CD8-positive, alpha-beta memory T cell (primary cell): ENCODE measurements around the gene MGLL. TPM values are rescaled to one million over a fixed set of nuclear protein-coding genes. Genes with fewer than 3 reads are reported as not detected.

ENCODE experiments used
- CTCF ChIA-PET: fragments of 350-600 bp; sonication (Branson Sonifier 250); formaldehyde crosslinking; loops from one replicate; lab custom pipeline; 2021; ENCODE audit warnings: antibody characterized with exemption; lab: Charles Lee
- POLR2A ChIA-PET: fragments of 350-600 bp; sonication (Branson Sonifier 250); formaldehyde crosslinking; loops from one replicate; lab custom pipeline; 2021; ENCODE audit warnings: antibody characterized with exemption; lab: Charles Lee
- DNase-seq, 5 donors: peaks; one replicate each; pipeline versions ENCODE4 v3.0.0 to v3.0.0-alpha.2; 2020 to 2022; ENCODE audit warnings: mixed read lengths in 1 of 5
- H3K27ac ChIP-seq: one replicate; pipeline ENCODE4 v1.7.0; 2013; ENCODE audit warnings: low read depth, mild to moderate bottlenecking, low read length, moderate library complexity
- H3K27me3 ChIP-seq: 2 replicates; pipeline ENCODE4 v1.7.0; 2013; ENCODE audit warnings: low read length, mild to moderate bottlenecking; ENCODE audit not compliant: insufficient read depth, poor library complexity, severe bottlenecking
- H3K36me3 ChIP-seq: 2 replicates; pipeline ENCODE4 v1.7.0; 2013; ENCODE audit warnings: mild to moderate bottlenecking, low read length, moderate library complexity; ENCODE audit not compliant: insufficient read depth
- H3K4me1 ChIP-seq: 2 replicates; pipeline ENCODE4 v1.7.0; 2013; ENCODE audit warnings: mild to moderate bottlenecking, low read length, moderate library complexity; ENCODE audit not compliant: insufficient read depth
- H3K4me3 ChIP-seq: 2 replicates; pipeline ENCODE4 v1.7.0; 2013; ENCODE audit warnings: mild to moderate bottlenecking, low read length
- H3K9me3 ChIP-seq: 2 replicates; pipeline ENCODE4 v1.7.0; 2013; ENCODE audit warnings: mild to moderate bottlenecking, low read length
- H3K27ac Mint-ChIP-seq, 8 donors: one replicate each; pipeline ENCODE4 v1.8.0; 2020 to 2021; ENCODE audit warnings: mixed read lengths in 8 of 8, mild to moderate bottlenecking in 6 of 8, inconsistent platforms in 3 of 8, moderate library complexity in 3 of 8
- H3K27me3 Mint-ChIP-seq, 2 donors: one replicate each; pipeline ENCODE4 v1.8.0; 2020 to 2021; ENCODE audit warnings: mixed read lengths in 2 of 2, mild to moderate bottlenecking in 1 of 2, moderate library complexity in 1 of 2
- H3K36me3 Mint-ChIP-seq, 3 donors: one replicate each; pipeline ENCODE4 v1.8.0; 2020 to 2021; ENCODE audit warnings: mixed read lengths in 3 of 3, inconsistent platforms in 1 of 3, mild to moderate bottlenecking in 1 of 3
- H3K4me1 Mint-ChIP-seq, 3 donors: one replicate each; pipeline ENCODE4 v1.8.0; 2020 to 2021; ENCODE audit warnings: mixed read lengths in 3 of 3, inconsistent platforms in 1 of 3, mild to moderate bottlenecking in 1 of 3
- H3K4me3 Mint-ChIP-seq, 7 donors: one replicate each; pipeline ENCODE4 v1.8.0; 2020 to 2021; ENCODE audit warnings: mixed read lengths in 7 of 7, mild to moderate bottlenecking in 6 of 7, moderate library complexity in 4 of 7, inconsistent platforms in 2 of 7
- H3K9me3 Mint-ChIP-seq, 5 donors: one replicate each; pipeline ENCODE4 v1.8.0; 2020 to 2022; ENCODE audit warnings: mixed read lengths in 5 of 5, mild to moderate bottlenecking in 3 of 5, moderate library complexity in 2 of 5, inconsistent platforms in 1 of 5
- polyA plus RNA-seq: library from polyadenylated mRNA; unstranded; fragments of 300-500 nt; fragmentation: Illumina TruSeq; gene quantifications from one replicate; pipeline ENCODE4 v1.2.3, GENCODE V29; 2021
- total RNA-seq, 2 experiments: library from RNA; stranded (reverse); gene quantifications; one replicate each; pipeline ENCODE4 v1.2.3, GENCODE V29; 2021

MGLL gene
- total and polyA plus RNA-seq, 3 experiments from 2014 or later, result 3.0 to 5.9 (median 5.3) TPM

DNA sequence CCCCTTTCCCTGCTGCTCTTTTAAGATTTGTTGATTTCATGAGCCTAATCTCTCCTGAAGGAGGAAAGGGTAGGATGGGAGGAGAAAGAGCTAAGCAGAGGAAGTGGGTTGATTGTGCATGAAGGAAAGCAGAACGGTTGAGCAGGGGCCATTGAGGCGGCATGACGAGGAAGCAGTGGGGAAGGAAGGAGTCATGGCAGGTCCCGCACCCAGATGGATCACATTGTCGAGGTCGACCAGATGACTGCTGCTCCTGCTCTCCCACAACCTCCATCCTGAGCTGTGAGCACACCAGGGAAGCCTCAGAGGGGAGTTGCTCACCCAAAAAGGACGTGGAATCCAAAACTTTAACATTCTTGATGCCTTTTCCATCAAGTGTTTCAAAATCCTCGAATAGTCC lies 106.8 kb downstream of the MGLL start:
- peaks cover 1 to 3% of the 10 kb centered on the region in 2 donors for H3K27me3 Mint-ChIP-seq
- H3K9me3 Mint-ChIP-seq, result no peaks in the 10 kb centered on the region
- H3K4me3 ChIP-seq, result no peak overlapping the region
- H3K27ac Mint-ChIP-seq, result no peak overlapping the region
- H3K27me3 ChIP-seq, result no peaks in the 10 kb centered on the region
- no peak overlapping the region for H3K27ac ChIP-seq
- H3K36me3 Mint-ChIP-seq, result no peaks in the 10 kb centered on the region
- ChIA-PET POLR2A (no interaction called here), CTCF (interaction anchor here (1.3 kb wide), 1 partner anchor 63 kb away, joined by 3 read pairs; no protein-coding TSS in a partner anchor)
- no peaks in the 10 kb centered on the region for H3K36me3 ChIP-seq
- H3K9me3 ChIP-seq, result no peaks in the 10 kb centered on the region
- H3K4me1 Mint-ChIP-seq, result no peaks in the 10 kb centered on the region
- no peak overlapping the region for H3K4me3 Mint-ChIP-seq
- no peak for DNase-seq
- H3K4me1 ChIP-seq, result no peaks in the 10 kb centered on the region

DNA sequence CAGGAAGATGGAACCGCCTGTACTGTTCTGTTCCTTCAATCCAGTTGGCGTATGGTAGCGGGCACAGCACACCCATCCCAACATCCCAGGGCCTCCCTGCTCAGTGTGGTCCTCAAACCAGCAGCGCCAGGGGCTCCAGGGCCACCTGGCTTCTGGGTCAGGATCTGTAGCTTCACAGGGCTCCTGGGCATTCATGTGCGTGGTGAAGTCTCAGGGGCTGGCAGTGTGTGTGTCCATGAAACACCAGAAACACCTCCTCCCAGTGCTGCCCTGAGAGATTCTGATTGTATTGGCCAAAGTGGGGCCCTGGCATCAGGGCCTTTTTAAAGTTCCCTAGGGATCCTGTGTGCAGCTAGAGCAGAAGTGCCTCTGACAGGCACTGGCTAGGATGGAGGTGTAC lies 107.4 kb downstream of the MGLL start:
- H3K4me1 Mint-ChIP-seq, result no peaks in the 10 kb centered on the region
- no peaks in the 10 kb centered on the region for H3K4me1 ChIP-seq
- no peaks in the 10 kb centered on the region for H3K9me3 ChIP-seq
- DNase-seq, result no peak
- H3K27ac Mint-ChIP-seq, result no peak overlapping the region
- no peaks in the 10 kb centered on the region for H3K36me3 ChIP-seq
- peaks cover 1 to 3% of the 10 kb centered on the region in 2 donors for H3K27me3 Mint-ChIP-seq
- no peaks in the 10 kb centered on the region for H3K27me3 ChIP-seq
- H3K4me3 Mint-ChIP-seq, result no peak overlapping the region
- ChIA-PET POLR2A (no interaction called here), CTCF (interaction anchor here (1.3 kb wide), 1 partner anchor 62 kb away, joined by 3 read pairs; no protein-coding TSS in a partner anchor)
- H3K27ac ChIP-seq, result no peak overlapping the region
- H3K4me3 ChIP-seq, result no peak overlapping the region
- H3K9me3 Mint-ChIP-seq, result no peaks in the 10 kb centered on the region
- no peaks in the 10 kb centered on the region for H3K36me3 Mint-ChIP-seq

- H3K4me3 Mint-ChIP-seq, result no peak overlapping the region
- H3K4me1 ChIP-seq, result no peaks in the 10 kb centered on the region
- H3K4me1 Mint-ChIP-seq, result no peaks in the 10 kb centered on the region
- ChIA-PET POLR2A (no interaction called here), CTCF (no interaction called here)
- peaks cover 1 to 3% of the 10 kb centered on the region in 2 donors for H3K27me3 Mint-ChIP-seq
- H3K27me3 ChIP-seq, result no peaks in the 10 kb centered on the region
- H3K4me3 ChIP-seq, result no peak overlapping the region
- H3K36me3 Mint-ChIP-seq, result no peaks in the 10 kb centered on the region
- H3K27ac ChIP-seq, result no peak overlapping the region
- no peaks in the 10 kb centered on the region for H3K9me3 ChIP-seq
- no peak overlapping the region for H3K27ac Mint-ChIP-seq
- no peaks in the 10 kb centered on the region for H3K9me3 Mint-ChIP-seq
- DNase-seq, result no peak
- H3K36me3 ChIP-seq, result no peaks in the 10 kb centered on the region
Observed at GRCh38 chr3:127714125-127714571, 108.2 kb downstream of the MGLL start.

DNA sequence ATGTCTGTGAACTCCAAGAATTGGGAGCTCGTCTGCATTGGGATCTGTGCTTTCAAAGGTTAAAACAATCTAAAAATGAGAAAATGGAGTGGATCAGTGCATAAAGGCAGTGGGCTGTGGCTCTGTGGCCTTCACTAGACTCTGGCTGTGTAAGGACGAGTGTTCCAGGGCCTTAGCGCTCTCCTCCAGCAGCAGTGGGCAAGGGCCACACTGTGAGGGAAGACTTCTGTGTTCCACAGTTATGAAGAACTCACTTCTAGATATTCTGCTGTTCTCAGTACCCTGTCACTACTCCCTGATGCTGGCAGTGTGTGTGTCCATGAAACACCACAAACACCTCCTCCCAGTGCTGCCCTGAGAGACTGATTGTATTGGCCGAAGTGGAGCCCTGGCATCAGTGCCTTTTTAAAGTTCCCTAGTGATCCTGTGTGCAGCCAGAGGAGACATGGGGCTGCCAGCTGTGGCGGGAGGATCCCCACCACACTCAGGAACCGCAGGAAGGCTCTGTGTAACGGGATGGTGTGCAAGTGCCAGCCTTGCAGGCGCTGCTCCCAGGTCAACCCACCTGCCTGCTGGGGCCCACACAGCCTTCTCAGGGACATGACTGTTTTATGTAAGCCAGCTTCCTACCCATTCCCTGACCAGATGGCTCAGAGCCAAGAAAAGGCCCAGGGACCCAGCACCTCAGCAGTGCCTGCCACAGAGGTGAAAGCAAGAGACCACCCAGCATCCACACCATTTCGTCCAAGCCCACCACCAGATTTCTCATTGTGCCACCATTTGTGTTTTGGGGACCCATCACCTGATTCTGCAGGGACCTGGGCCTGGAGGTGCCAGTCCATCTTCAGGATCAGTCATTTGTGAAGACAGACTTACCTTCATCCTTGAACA lies 109.2 kb downstream of the MGLL start:
- Histone ChIP-seq H3K27me3 (no peaks in the 10 kb centered on the region), H3K4me3 (no peak overlapping the region), H3K4me1 (no peaks in the 10 kb centered on the region), H3K9me3 (no peaks in the 10 kb centered on the region), H3K36me3 (no peaks in the 10 kb centered on the region), H3K27ac (no peak overlapping the region)
- H3K27me3 Mint-ChIP-seq, result peaks cover 1 to 3% of the 10 kb centered on the region in 2 donors
- ChIA-PET POLR2A (no interaction called here), CTCF (no interaction called here)
- DNase-seq, result no peak
- no peak overlapping the region for H3K4me3 Mint-ChIP-seq
- H3K27ac Mint-ChIP-seq, result peak overlapping the region in 1 of 8 donors; percentile 3
- H3K36me3 Mint-ChIP-seq, result no peaks in the 10 kb centered on the region
- no peaks in the 10 kb centered on the region for H3K9me3 Mint-ChIP-seq
- H3K4me1 Mint-ChIP-seq, result no peaks in the 10 kb centered on the region

GRCh38 chr3:127712461-127712860 lies 109.9 kb downstream of the MGLL start:
- H3K27me3 ChIP-seq, result no peaks in the 10 kb centered on the region
- no peak overlapping the region for H3K27ac ChIP-seq
- H3K36me3 ChIP-seq, result no peaks in the 10 kb centered on the region
- Mint-ChIP-seq H3K27me3 (peaks cover 1 to 3% of the 10 kb centered on the region in 2 donors), H3K4me3 (no peak overlapping the region), H3K4me1 (no peaks in the 10 kb centered on the region), H3K36me3 (no peaks in the 10 kb centered on the region), H3K9me3 (no peaks in the 10 kb centered on the region), H3K27ac (no peak overlapping the region)
- DNase-seq, result no peak
- CTCF ChIA-PET, result no interaction called here
- no peak overlapping the region for H3K4me3 ChIP-seq
- no peaks in the 10 kb centered on the region for H3K9me3 ChIP-seq
- no peaks in the 10 kb centered on the region for H3K4me1 ChIP-seq
- POLR2A ChIA-PET, result no interaction called here

GRCh38 chr3:127711896-127712295 lies 110.4 kb downstream of the MGLL start:
- ChIA-PET POLR2A (no interaction called here), CTCF (no interaction called here)
- H3K4me3 Mint-ChIP-seq, result no peak overlapping the region
- Histone ChIP-seq H3K27ac (no peak overlapping the region), H3K36me3 (no peaks in the 10 kb centered on the region), H3K4me3 (no peak overlapping the region), H3K9me3 (no peaks in the 10 kb centered on the region), H3K4me1 (no peaks in the 10 kb centered on the region), H3K27me3 (no peaks in the 10 kb centered on the region)
- no peak overlapping the region for H3K27ac Mint-ChIP-seq
- DNase-seq, result no peak
- H3K4me1 Mint-ChIP-seq, result no peaks in the 10 kb centered on the region
- H3K36me3 Mint-ChIP-seq, result no peaks in the 10 kb centered on the region
- H3K9me3 Mint-ChIP-seq, result no peaks in the 10 kb centered on the region
- peaks cover 1 to 3% of the 10 kb centered on the region in 2 donors for H3K27me3 Mint-ChIP-seq

DNA sequence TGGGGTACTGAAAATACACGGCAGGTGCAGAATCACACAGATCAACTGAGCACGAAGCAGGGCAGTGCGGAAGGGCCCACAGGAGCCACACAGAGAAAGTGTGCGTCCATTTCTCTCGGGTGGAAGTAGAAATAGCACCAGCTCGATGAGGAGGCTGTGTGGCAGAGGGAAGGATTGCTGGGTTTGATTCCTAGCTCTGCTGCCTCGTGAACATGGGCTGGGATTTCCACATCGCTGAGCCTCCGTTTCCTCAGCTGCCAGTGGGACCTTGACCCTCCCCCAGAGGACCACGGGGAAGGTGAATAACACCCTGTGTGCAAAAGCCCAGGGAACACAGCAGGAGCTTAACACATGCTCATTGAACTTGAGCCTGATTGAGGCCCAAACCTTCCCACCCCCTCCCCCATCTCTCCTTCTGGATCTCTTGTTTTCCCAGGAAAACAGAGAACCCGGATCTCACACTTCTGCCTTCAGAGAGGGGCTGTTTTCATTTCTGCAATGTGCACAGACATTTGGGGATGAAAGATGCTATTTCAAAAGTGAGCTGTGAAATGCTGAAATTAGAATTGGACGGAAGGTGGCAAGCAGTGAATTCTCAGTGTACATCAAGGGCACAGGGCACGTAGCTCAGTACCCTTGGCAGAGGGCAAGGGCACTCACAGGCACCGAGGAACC lies 111.2 kb downstream of the MGLL start:
- H3K4me1 Mint-ChIP-seq, result no peaks in the 10 kb centered on the region
- Histone ChIP-seq H3K27me3 (no peaks in the 10 kb centered on the region), H3K27ac (no peak overlapping the region), H3K9me3 (no peaks in the 10 kb centered on the region), H3K4me1 (no peaks in the 10 kb centered on the region), H3K36me3 (no peaks in the 10 kb centered on the region), H3K4me3 (no peak overlapping the region)
- H3K36me3 Mint-ChIP-seq, result no peaks in the 10 kb centered on the region
- H3K27me3 Mint-ChIP-seq, result peaks cover 1 to 3% of the 10 kb centered on the region in 2 donors
- H3K4me3 Mint-ChIP-seq, result no peak overlapping the region
- no peak overlapping the region for H3K27ac Mint-ChIP-seq
- H3K9me3 Mint-ChIP-seq, result no peaks in the 10 kb centered on the region
- ChIA-PET POLR2A (no interaction called here), CTCF (interaction anchor here (0.9 to 1.6 kb wide), 2 partner anchors 17 to 27 kb away, joined by 3 to 4 read pairs; no protein-coding TSS in a partner anchor)
- no peak for DNase-seq
